T1000 (cell line): ENCODE measurements around the gene ZCCHC8.
A peak's percentile ranks its signal among the peaks of the same experiment; 100 is the strongest.
"Not testable (repeated sequence)": the region's sequence is repeated elsewhere in the genome, so short reads cannot be mapped to it uniquely, and the experiment has no call there.

Experiments used
- DNase-seq: peaks from one replicate; lab custom pipeline; 2025; ENCODE audit warnings: mixed read lengths; lab: John Stamatoyannopoulos, UW

ZCCHC8 gene

DNA sequence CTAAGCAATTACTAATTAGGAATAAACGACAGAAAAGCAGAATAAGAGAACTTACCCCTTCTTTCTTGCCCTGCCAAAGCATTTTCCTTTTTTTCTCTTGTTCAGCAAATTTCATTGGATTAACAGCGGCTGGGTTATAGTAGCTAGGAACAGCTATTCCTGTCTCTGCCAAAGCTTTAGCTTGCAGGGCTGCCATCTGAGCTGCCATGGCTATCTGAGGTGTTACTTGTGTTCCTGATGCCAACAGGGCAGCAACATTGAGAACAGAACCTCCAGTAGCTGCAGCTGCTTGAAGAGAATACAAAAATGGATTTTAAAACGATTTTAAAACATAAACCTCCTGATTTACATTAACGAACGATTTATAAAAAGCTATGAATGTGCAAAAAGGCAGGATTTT lies 7.4 kb upstream of the ZCCHC8 start:
- no peak for DNase-seq

DNA sequence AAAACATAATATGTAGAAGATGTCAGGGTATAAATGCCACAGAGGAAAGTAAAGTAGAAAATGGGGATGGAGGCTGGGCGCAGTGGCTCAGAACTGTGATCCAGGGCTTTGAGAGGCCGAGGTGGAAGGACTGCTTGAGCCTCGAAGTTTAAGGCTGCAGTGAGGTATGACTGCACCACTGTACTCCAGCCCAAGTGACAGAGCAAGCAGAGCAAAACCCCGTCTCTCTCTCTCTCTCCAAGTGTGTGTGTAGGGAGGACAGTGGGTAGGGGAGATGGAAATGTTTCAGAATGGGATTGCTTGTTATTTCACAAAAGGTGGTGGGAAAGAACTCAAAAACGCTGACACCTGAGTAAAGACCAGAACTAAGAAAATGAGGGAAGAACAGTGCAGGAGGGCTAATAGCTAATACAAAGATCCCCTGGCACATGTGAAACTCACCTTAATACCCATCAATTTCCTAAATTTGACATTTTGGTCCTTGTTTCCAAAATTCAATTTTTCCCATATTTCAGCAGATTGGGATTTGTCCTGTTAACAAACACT lies 5.7 kb upstream of the ZCCHC8 start:
- no peak for DNase-seq

DNA sequence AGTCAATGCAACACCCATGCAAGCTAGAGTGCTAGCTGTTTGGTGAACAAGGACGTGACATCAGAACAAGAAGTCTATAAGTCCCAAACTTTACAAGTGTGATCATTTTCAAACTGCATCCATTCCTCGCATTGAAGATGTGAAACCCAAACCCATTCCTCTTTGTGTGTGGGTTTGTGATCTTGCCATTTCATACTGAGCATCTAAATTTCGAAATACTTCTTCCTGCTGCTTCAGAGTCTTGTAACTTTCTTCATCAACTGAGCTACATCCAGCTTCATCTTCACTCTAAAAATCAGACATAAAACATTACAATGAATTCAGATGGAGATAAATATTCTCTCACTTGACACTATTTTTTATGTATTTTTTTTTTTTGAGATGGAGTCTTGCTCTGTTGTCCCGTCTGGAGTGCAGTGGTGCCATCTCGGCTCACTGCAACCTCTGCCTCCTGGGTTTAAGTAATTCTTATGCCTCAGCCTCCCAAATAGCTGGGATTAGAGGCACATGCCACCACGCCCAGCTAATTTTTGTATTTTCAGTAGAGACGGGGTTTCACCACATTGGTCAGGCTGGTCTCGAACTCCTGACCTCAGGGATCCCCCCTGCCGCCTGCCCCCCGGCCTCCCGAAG lies 4.8 kb upstream of the ZCCHC8 start:
- no peak for DNase-seq

DNA sequence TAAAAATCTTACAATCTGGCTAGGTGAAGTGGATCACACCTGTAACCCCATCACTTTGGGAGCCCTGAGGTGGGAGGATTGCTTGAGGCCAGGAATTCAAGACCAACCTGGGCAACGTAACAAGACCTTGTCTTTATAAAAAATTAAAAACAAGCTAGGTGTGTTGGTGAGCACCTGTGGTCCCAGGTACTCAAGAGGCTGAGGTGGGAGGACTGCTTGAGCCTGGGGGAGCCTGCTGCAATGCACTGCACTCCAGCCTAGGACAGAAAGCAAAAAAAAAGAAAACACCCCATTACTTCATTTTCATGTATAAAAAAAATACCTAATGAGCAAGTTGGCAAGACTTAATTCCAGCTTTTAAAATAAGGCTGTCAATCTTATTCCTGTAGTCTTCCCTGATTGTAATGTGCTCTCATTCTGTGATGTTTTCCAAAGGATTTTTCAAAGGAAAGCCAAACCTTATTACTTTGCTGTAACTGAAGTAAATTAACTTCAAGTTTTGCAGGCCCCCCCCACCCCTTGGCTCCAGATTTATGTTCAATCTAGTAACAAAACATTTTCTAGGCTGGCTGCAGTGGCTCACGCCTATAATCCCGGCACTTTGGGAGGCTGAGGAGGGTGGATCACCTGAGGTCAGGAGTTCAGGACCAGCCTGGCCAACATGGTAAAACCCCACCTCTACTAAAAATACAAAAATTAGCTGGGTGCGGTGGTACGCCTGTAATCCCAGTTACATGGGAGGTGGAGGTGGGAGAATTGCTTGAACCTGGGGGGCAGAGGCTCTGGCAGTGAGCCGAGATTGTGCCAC lies 3.3 kb upstream of the ZCCHC8 start:
- DNase-seq, result no peak

DNA sequence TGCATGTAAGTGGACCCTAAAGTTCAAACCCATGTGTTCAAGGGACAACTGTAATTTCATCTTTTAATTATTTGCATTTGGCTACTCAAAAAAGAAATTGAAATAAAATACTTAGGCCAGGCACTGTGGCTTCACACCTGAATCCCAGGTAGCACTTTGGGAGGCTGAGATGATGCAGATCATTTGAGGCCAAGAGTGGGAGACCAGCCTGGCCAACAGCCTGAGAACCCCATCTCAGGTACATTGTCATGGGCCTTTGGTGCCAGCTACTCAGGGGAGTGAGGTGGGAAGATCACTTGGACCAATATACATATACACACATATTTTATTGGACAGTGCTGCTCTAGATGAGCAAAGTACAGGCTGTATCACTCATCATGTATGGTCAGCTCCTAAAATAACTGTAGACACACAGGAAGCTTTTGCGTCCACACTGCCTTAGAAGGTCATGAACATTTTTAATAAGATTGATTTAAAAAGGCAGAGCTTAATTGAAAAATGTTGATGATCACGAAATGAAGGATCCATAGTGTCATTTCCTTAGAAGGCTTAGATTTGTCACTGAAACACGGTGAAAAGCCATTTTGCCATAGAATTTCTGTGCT lies 2.5 kb upstream of the ZCCHC8 start:
- no peak for DNase-seq

DNA sequence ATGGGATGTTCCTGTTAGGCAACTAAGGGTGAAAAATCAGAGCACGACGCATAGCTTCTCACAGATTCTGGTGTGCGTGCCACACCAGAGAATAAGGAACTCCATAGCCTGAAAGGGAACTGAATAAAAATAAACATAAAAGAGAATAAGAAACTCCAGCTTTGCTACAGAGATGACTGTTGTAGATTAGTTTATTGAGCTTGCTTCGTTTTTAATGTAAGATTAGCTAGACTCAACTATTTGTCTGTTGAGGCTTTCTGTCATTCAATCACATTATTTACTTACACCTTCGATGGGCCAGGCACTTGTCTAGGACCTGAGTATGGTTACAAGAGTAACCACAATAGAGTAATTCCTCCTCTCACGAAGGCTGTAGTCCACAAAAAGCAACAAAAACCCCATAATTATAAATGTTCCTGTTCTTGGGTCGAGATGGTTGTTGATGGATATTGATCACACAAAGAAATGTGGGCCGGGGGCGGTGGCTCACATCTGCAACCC lies 807 bp upstream of the ZCCHC8 start:
- no peak for DNase-seq

DNA sequence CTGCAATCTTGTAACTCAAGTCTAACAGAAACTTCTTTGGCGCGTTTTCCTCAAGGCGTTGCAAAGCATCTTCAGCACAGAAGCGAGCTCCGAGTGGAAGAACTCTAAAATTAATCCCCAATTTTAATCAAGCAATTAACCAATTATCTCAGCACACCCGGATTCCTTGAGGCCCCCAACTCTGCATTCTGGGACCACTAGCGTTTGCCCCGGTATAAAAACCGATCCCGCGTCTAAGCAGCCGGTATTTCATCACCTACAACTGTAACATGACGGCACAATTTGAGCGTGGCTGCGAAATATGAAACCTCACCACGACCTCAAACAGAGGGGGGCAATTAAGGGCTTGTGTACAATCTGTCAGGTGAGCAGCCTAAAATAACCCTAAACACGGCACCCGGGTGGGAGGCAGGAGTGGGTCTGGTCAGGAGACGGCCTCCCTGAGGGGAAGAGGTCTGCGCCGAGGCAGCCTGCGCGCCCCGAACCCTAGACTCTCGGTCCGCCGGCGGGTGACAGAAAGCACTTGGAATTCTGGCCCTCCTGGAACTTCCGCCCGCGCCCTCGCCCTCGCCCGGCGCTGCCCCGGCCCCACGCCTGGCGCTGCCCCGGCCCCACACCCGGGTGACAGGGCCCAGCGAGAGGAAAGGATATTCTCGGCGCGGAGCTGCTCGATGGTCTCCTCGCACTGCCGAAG lies 594 bp downstream of the ZCCHC8 start:
- peak; percentile 96 for DNase-seq

DNA sequence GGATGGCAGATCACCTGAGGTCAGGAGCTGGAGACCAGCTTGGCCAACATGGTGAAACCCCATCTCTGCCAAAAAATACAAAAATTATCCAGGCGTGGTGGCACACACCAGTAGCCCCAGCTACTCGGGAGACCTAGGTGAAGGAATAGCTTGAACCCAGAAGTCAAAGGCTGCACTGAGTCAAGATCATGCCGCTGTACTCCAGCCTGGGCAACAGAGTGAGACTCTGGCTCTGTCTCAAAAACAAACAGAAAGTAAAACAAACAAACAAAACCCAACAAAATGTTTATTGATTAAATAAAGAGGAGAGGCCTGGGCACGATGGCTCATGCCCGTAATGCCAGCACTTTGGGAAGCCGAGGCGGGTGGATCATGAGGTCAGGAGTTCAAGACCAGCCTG lies 5.5 kb downstream of the ZCCHC8 start:
- no peak for DNase-seq

DNA sequence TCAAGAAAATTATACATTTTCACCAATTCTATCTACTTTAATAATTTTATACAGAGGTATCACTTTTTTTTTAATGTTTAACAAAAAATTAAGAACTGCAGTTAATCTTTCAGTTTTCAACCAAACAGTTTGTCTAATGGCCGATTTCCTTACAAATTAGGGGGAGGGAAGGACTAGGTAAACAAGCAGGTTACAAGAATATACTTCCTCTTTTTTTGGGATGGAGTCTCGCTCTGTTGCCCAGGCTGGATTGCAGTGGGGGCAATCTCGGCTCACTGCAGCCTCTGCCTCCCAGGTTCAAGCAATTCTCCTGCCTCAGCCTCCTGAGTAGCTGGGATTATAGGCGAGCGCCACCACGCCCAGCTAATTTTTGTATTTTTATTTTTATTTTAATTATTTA lies 7.5 kb downstream of the ZCCHC8 start:
- not testable (repeated sequence) for DNase-seq

DNA sequence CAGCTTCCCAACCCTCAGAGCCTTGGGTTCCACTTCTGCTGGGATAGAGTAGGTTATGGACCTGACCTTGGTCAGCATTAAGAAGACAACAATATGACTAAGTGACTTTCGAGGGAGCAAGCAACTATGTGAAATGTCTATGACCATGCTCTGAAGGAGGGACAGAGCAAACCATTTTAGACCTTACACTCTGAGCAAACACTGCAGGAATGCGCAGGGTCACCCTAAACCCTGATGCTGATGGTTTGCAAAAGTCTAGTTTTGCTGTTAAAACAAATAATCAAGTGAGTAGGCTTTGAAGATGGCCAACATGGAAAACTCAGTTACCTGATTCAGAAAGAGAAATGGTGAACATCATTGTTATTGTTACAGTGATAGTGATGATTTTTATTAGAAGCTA lies 8.7 kb downstream of the ZCCHC8 start:
- DNase-seq, result no peak

DNA sequence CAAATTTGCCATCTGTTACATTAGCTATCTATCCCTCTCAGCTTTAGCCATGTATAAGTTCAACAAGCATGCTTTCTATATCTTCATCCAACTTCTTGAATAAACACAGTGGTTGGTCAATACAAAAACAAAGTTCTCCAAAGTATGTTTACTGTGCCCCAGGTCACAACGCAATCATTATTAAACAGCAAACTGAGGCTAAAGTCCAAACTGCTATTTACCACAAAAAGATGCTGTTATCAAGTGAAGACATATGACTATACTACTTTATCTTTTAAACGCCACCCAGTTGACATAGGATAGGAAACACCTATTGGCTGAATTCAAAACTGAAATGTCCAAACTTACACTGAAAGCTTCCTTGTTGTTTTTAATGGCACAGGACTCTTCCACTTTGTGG lies 11.7 kb downstream of the ZCCHC8 start:
- no peak for DNase-seq

DNA sequence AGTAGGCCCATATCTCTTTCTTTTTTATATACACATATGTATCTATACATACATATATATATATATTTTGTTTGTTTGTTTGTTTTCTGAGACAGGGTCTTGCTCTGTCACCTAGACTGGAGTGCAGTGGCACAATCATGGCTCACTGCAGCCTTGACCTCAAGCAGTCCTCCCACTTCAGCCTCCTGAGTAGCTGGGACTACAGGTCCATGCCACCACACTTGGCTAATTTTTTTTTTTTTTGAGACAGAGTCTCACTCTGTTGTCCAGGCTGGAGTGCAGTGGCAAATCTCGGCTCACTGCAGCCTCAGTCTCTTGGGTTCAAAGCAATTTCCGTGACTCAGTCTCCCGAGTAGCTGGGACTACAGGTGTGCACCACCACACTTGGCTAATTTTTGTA lies 12.9 kb downstream of the ZCCHC8 start:
- not testable (repeated sequence) for DNase-seq

DNA sequence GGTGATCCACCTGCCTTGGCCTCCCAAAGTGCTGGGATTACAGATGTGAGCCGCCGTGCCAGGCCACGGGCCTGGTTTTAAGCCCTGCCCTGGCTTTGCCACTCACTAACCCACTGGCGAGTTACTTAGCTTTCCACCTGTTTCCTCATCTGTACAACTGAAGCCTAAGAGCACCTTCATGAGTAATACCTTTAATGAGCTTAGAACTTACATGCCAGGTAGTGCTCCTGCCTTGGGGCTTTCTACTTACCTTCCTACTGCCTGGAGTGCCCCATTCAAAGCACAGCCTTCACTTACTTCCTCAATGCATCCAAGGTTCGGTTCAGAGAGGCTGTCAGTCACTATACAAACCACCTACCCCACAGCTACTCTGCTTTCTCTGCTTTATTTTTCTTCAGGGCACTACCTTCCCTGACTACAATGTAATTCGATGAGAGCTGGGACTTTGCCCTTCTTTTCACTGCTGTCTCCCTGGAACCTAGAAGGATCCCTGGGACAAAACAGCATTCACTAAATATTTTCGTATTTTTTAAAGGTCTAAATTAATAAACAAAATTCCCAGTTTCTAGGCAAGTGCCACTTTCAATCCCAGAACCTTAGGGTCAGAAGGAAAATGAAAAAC lies 13.8 kb downstream of the ZCCHC8 start:
- DNase-seq, result no peak

DNA sequence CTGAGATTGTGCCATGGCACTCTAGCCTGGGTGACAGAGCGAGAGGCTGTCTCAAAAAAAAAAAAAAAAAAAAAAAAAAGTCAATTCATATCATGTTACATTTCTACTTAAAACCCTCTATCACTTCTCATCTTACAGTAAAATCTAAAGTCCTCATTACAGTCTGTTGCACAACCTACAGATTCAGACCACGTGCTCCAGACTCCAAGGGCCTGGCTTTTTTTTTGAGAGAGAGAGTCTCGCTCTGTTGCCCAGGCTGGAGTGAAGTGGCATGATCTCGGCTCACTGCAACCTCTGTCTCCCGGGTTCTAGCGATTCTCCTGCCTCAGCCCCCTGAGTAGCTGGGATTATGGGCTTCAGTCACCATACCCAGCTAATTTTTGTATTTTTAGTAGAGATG lies 14.4 kb downstream of the ZCCHC8 start:
- not testable (repeated sequence) for DNase-seq

DNA sequence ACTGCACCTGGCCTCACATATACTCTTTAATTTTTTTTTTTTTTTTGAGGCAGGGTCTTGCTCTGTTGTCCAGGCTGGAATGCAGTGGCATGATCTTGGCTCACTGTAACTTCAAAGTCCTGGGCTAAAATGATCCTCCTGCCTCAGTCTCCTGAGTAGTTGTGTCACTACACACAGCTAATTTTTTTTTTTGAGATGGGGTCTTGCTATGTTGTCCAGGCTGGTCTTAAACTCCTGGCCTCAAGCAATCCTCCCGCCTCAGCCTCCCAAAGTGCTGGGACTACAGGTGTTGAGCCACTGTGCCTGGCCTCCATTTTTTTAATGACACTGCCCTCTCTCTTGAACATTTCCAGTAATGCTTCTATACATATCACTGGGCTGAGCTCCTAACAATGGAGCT lies 16.3 kb downstream of the ZCCHC8 start:
- DNase-seq, result not testable (repeated sequence)

DNA sequence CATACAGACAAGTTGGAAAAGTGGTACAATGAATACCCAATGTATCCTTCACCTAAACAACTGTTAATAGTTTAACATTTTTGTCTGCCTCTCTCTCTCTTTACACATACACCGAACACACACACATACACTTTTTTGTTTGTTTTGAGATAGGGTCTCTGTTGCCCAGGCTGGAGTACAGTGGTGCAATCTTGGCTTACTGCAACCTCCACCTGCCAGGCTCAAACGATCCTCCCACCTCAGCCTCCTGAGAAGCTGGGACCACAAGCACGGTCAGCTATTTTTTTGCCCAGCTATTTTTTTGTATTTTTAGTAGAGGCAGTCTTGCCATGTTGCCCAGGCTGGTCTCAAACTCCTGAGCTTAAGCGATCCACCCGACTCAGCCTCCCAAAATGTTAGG lies 16.8 kb downstream of the ZCCHC8 start:
- no peak for DNase-seq

DNA sequence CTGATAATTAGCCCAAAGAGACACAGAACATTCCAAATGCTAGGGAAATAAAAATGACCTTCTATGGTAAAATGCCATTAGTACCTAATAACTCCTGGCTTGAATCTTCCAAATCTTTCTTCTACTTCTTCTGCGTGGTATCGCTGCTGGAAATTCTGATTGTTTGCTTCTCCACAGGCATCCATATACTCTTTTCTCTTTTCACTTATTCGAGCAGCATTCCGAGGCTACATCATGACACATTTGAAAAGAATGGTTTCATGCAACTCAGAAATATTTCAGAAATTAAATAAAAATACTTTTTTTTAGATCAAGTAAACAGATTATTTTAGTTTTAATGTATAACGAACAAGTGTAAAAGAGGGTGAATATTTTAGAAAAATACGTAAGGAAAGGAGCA lies 18.9 kb downstream of the ZCCHC8 start:
- DNase-seq, result no peak

DNA sequence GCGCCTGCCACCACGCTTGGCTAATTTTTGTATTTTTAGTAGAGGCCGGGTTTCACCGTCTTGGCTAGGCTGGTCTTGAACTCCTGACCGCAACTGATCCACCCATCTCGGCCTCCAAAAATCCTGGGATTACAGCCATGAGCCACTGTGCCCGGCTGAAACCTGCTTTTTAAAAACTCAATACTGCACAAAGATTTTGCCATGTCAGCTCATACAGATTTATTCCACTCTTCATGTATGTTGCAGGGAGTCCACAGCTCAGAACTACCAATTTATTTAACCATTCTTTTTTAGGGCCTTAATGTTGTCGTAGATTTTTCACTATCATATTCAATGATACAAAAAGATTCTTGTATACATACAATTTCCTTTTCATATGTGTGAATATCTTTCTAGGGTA lies 20.0 kb downstream of the ZCCHC8 start:
- no peak for DNase-seq

DNA sequence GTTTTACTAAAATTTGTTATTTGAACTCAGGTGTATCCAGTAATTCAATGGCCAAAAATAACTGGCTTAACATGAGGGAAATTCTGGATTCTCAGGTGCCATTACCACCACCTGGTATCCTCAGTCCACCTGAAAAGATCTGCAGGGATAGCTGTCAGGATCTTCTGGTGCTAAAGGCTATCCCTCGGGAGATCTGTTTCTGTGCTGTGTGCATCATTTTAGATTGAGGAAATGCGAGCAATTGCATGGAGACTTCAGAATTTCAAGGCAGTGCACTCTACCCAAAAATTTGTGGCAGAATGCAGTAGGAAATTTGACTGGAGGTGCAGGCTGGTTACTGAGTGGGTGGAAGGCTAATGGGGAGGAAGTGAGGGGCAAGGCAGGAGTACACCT lies 26.4 kb downstream of the ZCCHC8 start:
- DNase-seq, result no peak

DNA sequence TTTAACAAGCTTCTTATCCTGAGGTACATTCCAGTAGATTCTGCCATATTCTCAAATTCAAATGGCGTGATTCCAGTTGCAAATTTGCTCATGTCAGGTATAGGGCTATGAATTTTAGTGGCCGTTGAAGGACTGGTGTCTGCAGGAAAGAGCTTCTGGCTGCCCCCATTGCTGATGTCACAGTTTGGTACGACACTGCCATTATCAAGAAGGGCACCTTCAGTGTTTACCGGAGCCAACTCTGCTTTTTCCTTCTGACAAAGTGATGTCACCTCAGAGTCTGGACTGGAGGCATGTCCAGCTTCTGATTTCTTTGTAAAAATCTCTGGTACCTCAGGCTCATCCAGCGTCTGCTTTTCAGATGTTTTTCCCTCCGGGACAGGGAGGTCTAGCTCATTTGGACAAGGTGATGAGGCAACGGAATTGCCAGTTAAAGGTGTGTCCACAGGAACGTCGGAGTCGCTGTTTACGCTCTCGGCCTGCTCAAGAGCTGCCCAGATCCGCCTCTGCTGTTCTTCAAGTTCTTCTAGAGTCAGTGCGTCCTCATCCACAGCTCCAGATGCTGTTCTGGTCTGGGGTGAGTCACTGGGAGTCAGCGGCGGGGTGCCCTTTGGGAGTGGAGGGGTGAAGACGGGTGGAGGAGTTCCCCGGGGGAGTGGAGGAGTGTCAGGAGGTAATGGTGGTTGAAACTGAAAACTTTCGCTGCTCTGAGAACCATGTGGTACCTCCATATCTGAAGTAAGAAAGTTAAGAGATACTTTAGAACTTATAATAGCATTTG lies 27.0 kb downstream of the ZCCHC8 start:
- DNase-seq, result no peak
